NCI-H1417 treated with DMSO at 0.1 percent for 48 hours (cell line): ENCODE results near the gene LARGE2.
"Not testable (repeated sequence)": the region's sequence is repeated elsewhere in the genome, so short reads cannot be mapped to it uniquely, and the experiment has no call there.

ENCODE experiments used
- DNase-seq: peaks from one replicate; lab custom pipeline; 2025; lab: John Stamatoyannopoulos, UW

The LARGE2 gene

GRCh38 chr11:45896422-45896984, 26.0 kb upstream of the LARGE2 start:
- DNase-seq = peak; percentile 52

GRCh38 chr11:45897556-45897955, 24.9 kb upstream of the LARGE2 start:
- DNase-seq = no peak

- DNase-seq = no peak
Measured at GRCh38 chr11:45899086-45899447, 23.4 kb upstream of the LARGE2 start.

- DNase-seq = peak; percentile 35
Measured at GRCh38 chr11:45899448-45900174, 22.8 kb upstream of the LARGE2 start.

GRCh38 chr11:45900175-45900800, 22.2 kb upstream of the LARGE2 start:
- DNase-seq = not testable (repeated sequence)

- no peak for DNase-seq
Measured at GRCh38 chr11:45900916-45901617, 21.4 kb upstream of the LARGE2 start.

GRCh38 chr11:45901626-45902025, 20.8 kb upstream of the LARGE2 start:
- DNase-seq = no peak

- no peak for DNase-seq
Measured at GRCh38 chr11:45902452-45903380, 19.7 kb upstream of the LARGE2 start.

- DNase-seq = no peak
Measured at GRCh38 chr11:45904309-45904915, 18.0 kb upstream of the LARGE2 start.

GRCh38 chr11:45905095-45905494, 17.4 kb upstream of the LARGE2 start:
- DNase-seq = no peak

- DNase-seq = not testable (repeated sequence)
Measured at GRCh38 chr11:45905576-45905975, 16.9 kb upstream of the LARGE2 start.

- no peak for DNase-seq
Measured at GRCh38 chr11:45906096-45906682, 16.3 kb upstream of the LARGE2 start.

GRCh38 chr11:45906965-45907611, 15.4 kb upstream of the LARGE2 start, which contains the start of gene FREY1:
Gene FREY1 (minus strand): TSS chr11:45907271. CDS start chr11:45907245, 26 bp downstream.
- DNase-seq = no peak

GRCh38 chr11:45907911-45908370, 14.5 kb upstream of the LARGE2 start:
- DNase-seq = no peak

GRCh38 chr11:45909594-45910475, 12.6 kb upstream of the LARGE2 start:
- DNase-seq = no peak

- DNase-seq = no peak
Measured at GRCh38 chr11:45910623-45911022, 11.8 kb upstream of the LARGE2 start.

- no peak for DNase-seq
Measured at GRCh38 chr11:45913514-45913913, 8.9 kb upstream of the LARGE2 start.

- DNase-seq = no peak
Measured at GRCh38 chr11:45913942-45914635, 8.4 kb upstream of the LARGE2 start.
